HepG2 (cell line): Measurements from ENCODE around the gene BICRA. TPM values are rescaled to one million over a fixed set of nuclear protein-coding genes. Genes with fewer than 3 reads are reported as not detected.
A peak's percentile ranks its signal among the peaks of the same experiment; 100 is the strongest.

Experiments
- ELF3 ChIP-seq: IDR thresholded peaks from 2 replicates; pipeline ENCODE4 v1.6.1; 2016; ENCODE audit warnings: missing genetic modification reagents, missing compliant biosample characterization
- FOXA3 ChIP-seq: IDR thresholded peaks from 2 replicates; pipeline ENCODE4 v1.6.1; 2016; ENCODE audit warnings: missing genetic modification reagents, missing compliant biosample characterization
- FOXP1 ChIP-seq, 2 experiments: fragments of 450-650 bp in 1 of 2; IDR thresholded peaks; 2 replicates each; pipeline ENCODE4 v1.6.1; 2017 to 2018; ENCODE audit warnings: antibody characterized with exemption in 1 of 2
- GATAD1 ChIP-seq: IDR thresholded peaks from 2 replicates; pipeline ENCODE4 v1.6.1; 2016; ENCODE audit warnings: missing genetic modification reagents, missing compliant biosample characterization
- HNF4G ChIP-seq, 2 experiments: sonication (generic) in 1 of 2; formaldehyde crosslinking in 1 of 2; IDR thresholded peaks; 2 replicates each; pipeline versions ENCODE4 v1.4.0 to v1.6.1; 2011 to 2020; ENCODE audit warnings: borderline replicate concordance in 2 of 2, low read depth in 2 of 2, mild to moderate bottlenecking in 2 of 2, low read length in 1 of 2, missing genetic modification reagents in 1 of 2, moderate library complexity in 1 of 2
- HNRNPL ChIP-seq: fragments of 200-400 bp; formaldehyde crosslinking; IDR thresholded peaks from 2 replicates; pipeline ENCODE4 v1.6.1; 2017; ENCODE audit warnings: mild to moderate bottlenecking, low read depth, low read length
- MYNN ChIP-seq: sonication (generic); formaldehyde crosslinking; IDR thresholded peaks from 2 replicates; pipeline ENCODE4 v1.4.0; 2020; ENCODE audit warnings: mild to moderate bottlenecking, low read depth, missing genetic modification reagents
- NR1H2 ChIP-seq: sonication (generic); formaldehyde crosslinking; IDR thresholded peaks from 2 replicates; pipeline ENCODE4 v1.8.1; 2022; ENCODE audit warnings: low read depth, missing genetic modification reagents, borderline replicate concordance
- PATZ1 ChIP-seq: sonication (generic); formaldehyde crosslinking; IDR thresholded peaks from 2 replicates; pipeline ENCODE4 v1.4.0; 2020; ENCODE audit warnings: missing genetic modification reagents
- RXRB ChIP-seq: IDR thresholded peaks from 2 replicates; pipeline ENCODE4 v1.6.1; 2016; ENCODE audit warnings: borderline replicate concordance, missing genetic modification reagents, missing compliant biosample characterization
- SOX13 ChIP-seq, 3 experiments: fragments of 450-650 bp in 1 of 3; sonication (generic) in 1 of 3; formaldehyde crosslinking in 1 of 3; IDR thresholded peaks in 2 of 3; conservative IDR thresholded peaks in 1 of 3; 2 replicates each; pipeline versions ENCODE4 v1.5.0 to v1.6.1; 2016 to 2020; ENCODE audit warnings: antibody characterized with exemption in 1 of 3, mild to moderate bottlenecking in 1 of 3, missing compliant biosample characterization in 1 of 3, missing genetic modification reagents in 1 of 3, moderate library complexity in 1 of 3
- SRSF1 ChIP-seq: fragments of 200-400 bp; formaldehyde crosslinking; optimal IDR thresholded peaks from 2 replicates; pipeline ENCODE3; 2017; ENCODE audit warnings: mild to moderate bottlenecking, low read depth, low read length, moderate library complexity
- TAF1 ChIP-seq: sonication (generic); formaldehyde crosslinking; IDR thresholded peaks from 2 replicates; pipeline ENCODE4 v1.4.0; 2020; ENCODE audit warnings: missing genetic modification reagents
- THAP9 ChIP-seq: sonication (generic); formaldehyde crosslinking; IDR thresholded peaks from 2 replicates; pipeline ENCODE4; 2020; ENCODE audit warnings: missing genetic modification reagents, mild to moderate bottlenecking, borderline replicate concordance
- TSC22D2 ChIP-seq: sonication (generic); formaldehyde crosslinking; IDR thresholded peaks from 2 replicates; pipeline ENCODE4 v1.5.1; 2020; ENCODE audit warnings: missing genetic modification reagents, mild to moderate bottlenecking, borderline replicate concordance
- ZNF12 ChIP-seq: sonication (generic); formaldehyde crosslinking; IDR thresholded peaks from 2 replicates; pipeline ENCODE4 v1.5.0; 2020; ENCODE audit warnings: missing genetic modification reagents
- polyA plus RNA-seq, 8 experiments: library from polyadenylated mRNA; depleted of rRNA in 3 of 8; stranded (reverse) in 7 of 8; unstranded in 1 of 8; fragments of >200 nt; fragmentation: Illumina TruSeq in 4 of 8; extraction: Trizol in 4 of 8; gene quantifications; 2 replicates each; pipeline versions ENCODE4 v1.2.1 to v1.2.3, GENCODE V29; 2011 to 2016; ENCODE audit warnings: low read depth in 4 of 8, missing spikeins in 1 of 8, mixed read lengths in 1 of 8; ENCODE audit not compliant: insufficient read depth in 1 of 8
- total RNA-seq, 5 experiments: library from RNA; depleted of rRNA; stranded (reverse); fragments of >200 nt; fragmentation: Illumina TruSeq; extraction: Trizol; gene quantifications; 2 replicates each; pipeline ENCODE4 v1.2.3, GENCODE V29; 2016; ENCODE audit warnings: low read depth in 1 of 5
- TF ChIP-seq, protein P1 (sequence below): sonication (generic); formaldehyde crosslinking; IDR thresholded peaks from 2 replicates; pipeline ENCODE4 v1.8.0; 2022; ENCODE audit warnings: mild to moderate bottlenecking, missing genetic modification reagents, borderline replicate concordance
- TF ChIP-seq, protein P2 (sequence below): sonication (generic); formaldehyde crosslinking; IDR thresholded peaks from 2 replicates; pipeline ENCODE4 v1.4.0; 2020; ENCODE audit warnings: mild to moderate bottlenecking, missing genetic modification reagents

The BICRA gene
- total and polyA plus RNA-seq, 2 of the 13 experiments (the other 11 are each of a cell fraction or from before 2014, with no cell fraction given) = 0.55 to 0.71 TPM

DNA sequence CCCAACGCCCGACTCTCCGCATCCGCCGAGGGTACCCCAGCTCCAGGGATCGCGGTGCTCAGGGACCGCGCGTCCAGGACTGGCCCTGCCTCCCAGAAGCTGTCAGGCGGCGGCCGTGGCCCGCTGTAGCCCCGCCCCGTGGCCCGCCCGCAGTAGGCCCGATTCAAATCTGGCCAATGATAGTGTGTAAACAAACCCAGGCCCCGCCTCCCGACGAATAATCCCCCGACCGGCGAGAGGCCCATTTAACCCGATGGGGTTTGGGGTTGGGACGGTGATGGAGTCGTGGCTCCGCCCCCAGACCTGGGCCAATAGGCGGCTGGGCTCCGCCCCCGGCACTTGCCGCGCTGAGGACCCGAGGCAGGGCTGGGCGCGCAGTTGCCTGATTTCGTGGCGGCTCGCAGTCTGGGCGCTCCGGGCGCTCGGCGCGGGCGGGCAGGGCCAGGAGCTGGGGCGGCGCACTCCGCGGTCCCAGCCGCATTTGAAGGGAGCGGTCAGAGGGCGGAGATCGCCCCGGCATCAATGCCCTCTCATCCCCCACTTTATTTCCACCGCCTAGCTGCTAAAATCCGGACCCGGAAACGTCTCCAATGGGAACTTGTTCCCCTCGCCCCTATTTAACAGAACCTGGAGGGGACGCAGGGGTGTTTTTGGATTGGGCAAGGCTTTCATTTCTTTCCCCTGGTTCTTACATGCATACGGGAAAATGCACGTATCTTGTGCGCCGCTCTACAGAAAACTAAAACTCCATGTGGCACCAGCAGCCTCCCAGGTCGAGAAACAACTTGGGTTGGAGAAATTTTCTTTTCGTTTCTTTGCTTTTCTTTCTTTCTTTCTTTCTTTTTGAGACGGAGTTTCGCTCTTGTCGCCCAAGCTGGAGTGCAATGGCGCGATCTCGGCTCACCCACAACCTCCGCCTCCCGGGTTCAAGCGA is 8.4 kb upstream of the BICRA start (continued):
- TF ChIP-seq, protein P1, sequence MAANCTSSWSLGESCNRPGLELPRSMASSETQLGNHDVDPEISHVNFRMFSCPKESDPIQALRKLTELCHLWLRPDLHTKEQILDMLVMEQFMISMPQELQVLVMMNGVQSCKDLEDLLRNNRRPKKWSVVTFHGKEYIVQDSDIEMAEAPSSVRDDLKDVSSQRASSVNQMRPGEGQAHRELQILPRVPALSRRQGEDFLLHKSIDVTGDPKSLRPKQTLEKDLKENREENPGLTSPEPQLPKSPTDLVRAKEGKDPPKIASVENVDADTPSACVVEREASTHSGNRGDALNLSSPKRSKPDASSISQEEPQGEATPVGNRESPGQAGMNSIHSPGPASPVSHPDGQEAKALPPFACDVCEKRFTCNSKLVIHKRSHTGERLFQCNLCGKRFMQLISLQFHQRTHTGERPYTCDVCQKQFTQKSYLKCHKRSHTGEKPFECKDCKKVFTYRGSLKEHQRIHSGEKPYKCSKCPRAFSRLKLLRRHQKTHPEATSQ (CRISPR knock-in tag) = peak; percentile 84; the same call in 1 of the 2 replicates
- TF ChIP-seq THAP9 (0 out of 2 replicates have a peak, but pooled peaks have one; percentile 14), PATZ1 (peak; percentile 46), SRSF1 (peak; percentile 7), ZNF12 (CRISPR knock-in tag) (no peak), TAF1 (CRISPR knock-in tag) (peak; percentile 90), FOXA3 (CRISPR knock-in tag) (peak; percentile 60), TSC22D2 (CRISPR knock-in tag) (0 out of 2 replicates have a peak, but pooled peaks have one; percentile 34), GATAD1 (CRISPR knock-in tag) (peak; percentile 68; the same call in 1 of the 2 replicates), ELF3 (CRISPR knock-in tag) (0 out of 2 replicates have a peak, but pooled peaks have one; percentile 9), NR1H2 (CRISPR knock-in tag) (no peak), FOXP1 (IDR thresholded peaks at IDR 0.05) (no peak), FOXP1 (CRISPR knock-in tag; IDR thresholded peaks at IDR 0.05) (no peak), MYNN (CRISPR knock-in tag) (no peak), HNF4G (IDR thresholded peaks at IDR 0.05; ENCODE audit: borderline replicate concordance, low read depth, low read length) (no peak), HNF4G (CRISPR knock-in tag; IDR thresholded peaks at IDR 0.05; ENCODE audit: borderline replicate concordance, low read depth) (no peak), SOX13 (IDR thresholded peaks at IDR 0.05) (no peak), SOX13 (CRISPR knock-in tag; conservative IDR thresholded peaks at IDR 0.05 in 1 of 2, IDR thresholded peaks at IDR 0.05 in 1 of 2) (0 out of 4 replicates have a peak, but pooled peaks have one; percentile 20 to 62), HNRNPL (0 out of 2 replicates have a peak, but pooled peaks have one; percentile 36), RXRB (CRISPR knock-in tag) (no peak; the same call in 1 of the 2 replicates)
- TF ChIP-seq, protein P2, sequence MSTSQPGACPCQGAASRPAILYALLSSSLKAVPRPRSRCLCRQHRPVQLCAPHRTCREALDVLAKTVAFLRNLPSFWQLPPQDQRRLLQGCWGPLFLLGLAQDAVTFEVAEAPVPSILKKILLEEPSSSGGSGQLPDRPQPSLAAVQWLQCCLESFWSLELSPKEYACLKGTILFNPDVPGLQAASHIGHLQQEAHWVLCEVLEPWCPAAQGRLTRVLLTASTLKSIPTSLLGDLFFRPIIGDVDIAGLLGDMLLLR (CRISPR knock-in tag) = 0 out of 2 replicates have a peak, but pooled peaks have one; percentile 53
